Transverse colon (tissue), 3 donors: ENCODE measurements around the gene NBPF26.
"Not testable (repeated sequence)": the region's sequence is repeated elsewhere in the genome, so short reads cannot be mapped to it uniquely, and the experiment has no call there.

ENCODE experiments used
- POLR2A ChIP-seq: fragments of 450-650 bp; IDR thresholded peaks from one replicate; pipeline ENCODE4 v1.6.1; 2016; ENCODE audit warnings: antibody characterized with exemption, mild to moderate bottlenecking, moderate library complexity
- TF ChIP-seq, protein P1 (sequence below), 5 experiments: fragments of 200-600 bp in 3 of 5; fragments of 450-650 bp in 2 of 5; sonication (generic) in 3 of 5; IDR thresholded peaks; 1 replicate in 2 of 5; 2 replicates in 3 of 5; pipeline ENCODE4 v1.5.1; 2016 to 2017; ENCODE audit warnings: antibody characterized with exemption in 5 of 5, inconsistent platforms in 3 of 5, mild to moderate bottlenecking in 2 of 5, moderate library complexity in 1 of 5

- TF ChIP-seq, protein P1, sequence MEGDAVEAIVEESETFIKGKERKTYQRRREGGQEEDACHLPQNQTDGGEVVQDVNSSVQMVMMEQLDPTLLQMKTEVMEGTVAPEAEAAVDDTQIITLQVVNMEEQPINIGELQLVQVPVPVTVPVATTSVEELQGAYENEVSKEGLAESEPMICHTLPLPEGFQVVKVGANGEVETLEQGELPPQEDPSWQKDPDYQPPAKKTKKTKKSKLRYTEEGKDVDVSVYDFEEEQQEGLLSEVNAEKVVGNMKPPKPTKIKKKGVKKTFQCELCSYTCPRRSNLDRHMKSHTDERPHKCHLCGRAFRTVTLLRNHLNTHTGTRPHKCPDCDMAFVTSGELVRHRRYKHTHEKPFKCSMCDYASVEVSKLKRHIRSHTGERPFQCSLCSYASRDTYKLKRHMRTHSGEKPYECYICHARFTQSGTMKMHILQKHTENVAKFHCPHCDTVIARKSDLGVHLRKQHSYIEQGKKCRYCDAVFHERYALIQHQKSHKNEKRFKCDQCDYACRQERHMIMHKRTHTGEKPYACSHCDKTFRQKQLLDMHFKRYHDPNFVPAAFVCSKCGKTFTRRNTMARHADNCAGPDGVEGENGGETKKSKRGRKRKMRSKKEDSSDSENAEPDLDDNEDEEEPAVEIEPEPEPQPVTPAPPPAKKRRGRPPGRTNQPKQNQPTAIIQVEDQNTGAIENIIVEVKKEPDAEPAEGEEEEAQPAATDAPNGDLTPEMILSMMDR (IDR thresholded peaks at IDR 0.05) = not testable (repeated sequence)
- TF ChIP-seq POLR2A = not testable (repeated sequence)
Observed at GRCh38 chr1:120680106-120680819, 43.5 kb upstream of the NBPF26 start.
